Left lobe of liver (tissue), 2 donors: ENCODE results near the gene MT1H. TPM values are rescaled to one million over a fixed set of nuclear protein-coding genes. Genes with fewer than 3 reads are reported as not detected.
A peak's percentile ranks its signal among the peaks of the same experiment; 100 is the strongest.
"Not testable (repeated sequence)": the region's sequence is repeated elsewhere in the genome, so short reads cannot be mapped to it uniquely, and the experiment has no call there.

ENCODE experiments used
- ATAC-seq: fragments of 200-7000 bp; cut with Tn5 transposase; one replicate; pipeline ENCODE4 v1.9.1; 2020; ENCODE audit warnings: mild to moderate bottlenecking, moderate library complexity
- DNase-seq: peaks from one replicate; pipeline ENCODE4 v3.0.0-alpha.2; 2020; ENCODE audit warnings: low spot score
- total RNA-seq: library from RNA; stranded (reverse); gene quantifications from one replicate; pipeline ENCODE4 v1.2.1, GENCODE V29; 2021
- donor health status: DM: no; HTN: no; CAD: no; lungs with moderate emphysema.
- donor health status: DM: no; HTN: yes; CAD: no.

Gene MT1H
- total RNA-seq, 1 donor from 2014 or later, result 949 TPM

- DNase-seq, result no peak
- no peak for ATAC-seq
These were observed 7.0 kb upstream of the MT1H start for GRCh38 chr16:56662357-56663354.

GRCh38 chr16:56664506-56664905 is 5.1 kb upstream of the MT1H start:
- ATAC-seq (peak; percentile 2), DNase-seq (peak; percentile 71)

DNA sequence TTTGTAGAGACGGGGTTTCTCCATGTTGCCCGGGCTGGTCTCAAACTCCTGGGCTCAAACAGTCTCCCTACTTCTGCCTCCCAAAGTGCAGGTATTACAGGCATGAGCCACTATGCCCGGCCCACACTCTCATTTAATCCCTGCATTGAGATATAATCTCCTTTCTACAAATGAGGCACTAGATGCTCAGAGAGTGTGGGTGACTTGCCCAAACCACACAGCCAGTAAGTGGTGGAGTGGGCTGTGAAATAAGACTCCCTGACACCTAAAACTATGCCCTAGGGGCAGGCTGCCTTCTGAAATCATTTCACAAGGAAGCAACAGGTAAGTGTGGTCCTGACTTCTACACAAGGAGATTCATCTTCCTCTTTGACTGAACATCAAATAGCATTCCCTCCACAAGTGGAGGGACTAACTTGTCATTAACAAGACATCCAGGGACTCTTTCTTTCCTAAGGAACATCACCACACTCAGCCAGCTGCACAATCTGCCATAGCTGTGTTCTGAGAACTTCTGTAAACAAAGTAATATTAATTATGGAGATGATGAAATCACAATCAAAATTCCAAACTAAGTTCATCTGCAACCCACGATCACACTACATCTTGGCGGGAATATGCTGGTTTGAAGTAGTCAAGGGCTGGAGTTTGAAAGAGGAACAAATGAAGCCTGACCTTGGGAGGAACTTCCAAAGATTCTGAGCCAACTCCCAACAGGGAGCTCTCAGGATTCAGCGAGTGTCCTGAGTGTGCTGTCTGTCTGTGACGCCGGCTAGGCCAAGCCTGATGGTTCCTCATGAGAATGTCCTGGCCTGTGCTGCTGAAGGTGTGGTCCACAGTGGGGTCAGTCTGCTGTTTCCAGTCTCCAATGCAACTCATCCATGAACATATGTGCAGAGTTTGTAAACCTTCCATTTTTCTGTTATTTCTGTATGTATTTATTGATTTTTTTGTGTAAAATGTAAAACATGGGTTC is 4.0 kb upstream of the MT1H start:
- DNase-seq (peak; percentile 75), ATAC-seq (peak; percentile 21)

DNA sequence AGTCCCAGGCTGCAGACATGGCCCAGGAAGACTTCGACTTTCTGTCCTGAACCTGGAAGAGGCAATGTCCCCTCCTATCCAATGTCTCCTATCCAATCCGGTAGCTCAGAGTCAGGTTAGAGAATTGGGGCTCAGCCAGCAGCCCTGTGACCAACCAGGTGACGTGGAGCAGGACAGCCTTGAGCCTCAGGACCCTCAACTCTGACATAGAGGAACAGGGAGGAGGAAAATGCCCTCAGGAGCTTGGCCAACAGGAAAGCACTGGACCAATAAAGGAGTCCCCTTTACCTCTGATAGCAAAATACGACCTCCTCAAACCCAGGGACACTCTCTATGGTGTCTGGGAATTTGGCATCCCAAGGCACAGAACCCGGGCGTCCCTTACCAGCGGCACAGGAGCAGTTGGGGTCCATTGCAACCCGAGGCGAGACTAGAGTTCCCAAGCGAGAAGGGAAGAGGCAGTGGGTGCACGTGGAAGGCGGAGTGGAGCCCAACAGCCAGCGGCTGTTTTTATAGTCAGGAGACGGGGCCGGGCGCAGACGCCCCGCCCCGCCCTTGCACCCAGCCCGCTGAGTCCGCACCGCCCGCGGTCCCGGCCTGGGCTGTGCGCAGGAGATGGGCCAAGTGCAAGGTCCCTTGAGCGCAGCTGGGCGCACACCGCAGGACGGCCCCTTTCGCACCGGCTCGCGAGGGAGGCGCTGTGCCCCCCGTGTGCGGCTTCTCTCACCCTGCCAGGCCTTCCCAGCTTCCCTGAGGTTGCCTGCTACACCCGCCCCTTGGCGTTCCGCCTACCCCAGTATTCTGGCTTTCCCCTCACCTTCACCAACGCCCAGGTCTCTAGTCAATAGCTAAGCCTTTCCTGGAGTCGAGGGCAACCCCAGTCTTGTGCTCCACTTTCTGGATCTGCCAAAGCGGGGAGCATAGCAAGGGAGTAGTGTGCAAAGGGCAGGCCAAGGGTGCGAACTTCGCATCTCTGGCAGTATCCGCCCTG is 1.7 kb upstream of the MT1H start, which contains the start of gene MT1G:
TSS of gene MT1G (minus strand) at position 485 of the 991 bp plus-strand sequence. CDS start at position 413, 72 bp downstream.
- DNase-seq (peak; percentile 98), ATAC-seq (peak; percentile 63)

GRCh38 chr16:56669840-56670619 is 416 bp downstream of the MT1H start:
- ATAC-seq, result peak; percentile 0
- peak; percentile 72 for DNase-seq

GRCh38 chr16:56670620-56670934 is 963 bp downstream of the MT1H start:
- DNase-seq, result no peak
- no peak for ATAC-seq

- not testable (repeated sequence) for DNase-seq, ATAC-seq
These were observed 2.1 kb downstream of the MT1H start for GRCh38 chr16:56671691-56672090.

- not testable (repeated sequence) for DNase-seq, ATAC-seq
These were observed 2.6 kb downstream of the MT1H start for GRCh38 chr16:56672171-56672570.

DNA sequence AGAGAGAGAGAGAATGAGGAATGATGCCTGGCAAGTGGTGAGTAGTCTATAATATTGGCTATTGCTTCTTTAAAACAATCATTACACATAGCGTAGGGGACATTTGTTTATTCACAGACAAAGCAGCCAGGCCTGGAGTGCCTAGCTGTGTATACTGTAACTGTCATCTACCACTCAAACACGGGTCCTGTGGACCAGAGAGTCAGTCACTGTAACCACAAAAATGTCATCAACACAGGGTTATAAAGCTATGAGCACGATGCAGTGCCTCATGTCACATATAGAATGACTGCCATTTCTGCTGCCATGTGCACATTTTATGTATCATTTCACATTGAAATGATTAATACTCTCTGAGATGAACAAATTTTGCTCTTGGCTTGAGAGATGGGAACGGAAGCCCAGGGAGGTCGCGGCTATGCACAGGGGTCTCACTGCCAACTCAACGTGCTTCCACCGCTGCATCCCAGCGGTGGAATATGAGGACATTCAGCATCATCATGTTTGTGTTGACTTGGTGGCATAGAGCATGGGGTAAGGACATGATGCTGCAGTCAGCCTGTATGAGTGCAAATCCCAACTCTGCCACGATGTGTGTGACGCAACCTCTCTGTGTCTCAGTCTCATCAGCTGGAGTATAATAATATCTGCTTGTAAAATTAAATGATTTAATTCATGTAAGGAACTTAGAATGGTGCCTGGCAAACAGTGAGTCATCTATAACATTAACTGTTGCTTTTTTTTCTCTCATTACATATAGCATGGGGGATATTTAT is 3.3 kb downstream of the MT1H start:
- ATAC-seq (no peak), DNase-seq (no peak)

- ATAC-seq, result peak; percentile 43
- DNase-seq, result no peak
These were observed 4.3 kb downstream of the MT1H start for GRCh38 chr16:56673921-56674320.

DNA sequence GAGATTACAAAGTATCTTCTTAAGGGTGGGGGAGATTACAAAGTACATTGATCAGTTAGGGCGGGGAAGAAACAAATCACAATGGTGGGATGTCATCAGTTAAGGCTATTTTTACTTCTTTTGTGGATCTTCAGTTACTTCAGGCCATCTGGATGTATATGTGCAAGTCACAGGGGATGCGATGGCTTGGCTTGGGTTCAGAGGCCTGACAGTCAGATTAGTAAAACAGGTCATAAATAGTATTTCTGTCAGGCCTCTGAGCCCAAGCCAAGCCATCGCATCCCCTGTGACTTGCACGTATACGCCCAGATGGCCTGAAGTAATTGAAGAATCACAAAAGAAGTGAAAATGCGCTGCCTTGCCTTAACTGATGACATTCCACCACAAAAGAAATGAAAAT is 5.0 kb downstream of the MT1H start:
- not testable (repeated sequence) for DNase-seq, ATAC-seq

GRCh38 chr16:56675685-56676210 is 6.1 kb downstream of the MT1H start:
- DNase-seq (no peak), ATAC-seq (no peak)

DNA sequence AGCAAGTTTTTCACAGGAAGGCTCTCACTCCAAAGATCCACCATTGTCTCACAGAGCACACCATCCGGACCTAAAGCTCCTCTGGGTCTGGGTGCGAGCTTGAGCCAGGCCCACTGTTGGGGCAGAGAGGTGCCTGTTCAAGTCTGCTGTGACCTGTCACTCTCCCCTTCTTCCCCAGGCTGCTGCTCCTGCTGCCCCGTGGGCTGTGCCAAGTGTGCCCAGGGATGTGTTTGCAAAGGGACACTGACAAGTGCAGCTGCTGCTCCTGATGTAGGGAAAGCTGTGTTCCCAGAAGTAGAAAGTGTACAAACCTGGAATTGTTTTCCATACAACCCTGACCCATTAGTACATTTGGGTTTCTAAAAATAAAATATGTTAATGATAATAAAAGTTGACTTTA is 7.9 kb downstream of the MT1H start:
- no peak for DNase-seq
- ATAC-seq, result no peak

GRCh38 chr16:56679078-56679730 is 9.6 kb downstream of the MT1H start:
- DNase-seq, result no peak
- ATAC-seq, result no peak

GRCh38 chr16:56679818-56680217 is 10.2 kb downstream of the MT1H start:
- DNase-seq, result no peak
- ATAC-seq, result no peak

DNA sequence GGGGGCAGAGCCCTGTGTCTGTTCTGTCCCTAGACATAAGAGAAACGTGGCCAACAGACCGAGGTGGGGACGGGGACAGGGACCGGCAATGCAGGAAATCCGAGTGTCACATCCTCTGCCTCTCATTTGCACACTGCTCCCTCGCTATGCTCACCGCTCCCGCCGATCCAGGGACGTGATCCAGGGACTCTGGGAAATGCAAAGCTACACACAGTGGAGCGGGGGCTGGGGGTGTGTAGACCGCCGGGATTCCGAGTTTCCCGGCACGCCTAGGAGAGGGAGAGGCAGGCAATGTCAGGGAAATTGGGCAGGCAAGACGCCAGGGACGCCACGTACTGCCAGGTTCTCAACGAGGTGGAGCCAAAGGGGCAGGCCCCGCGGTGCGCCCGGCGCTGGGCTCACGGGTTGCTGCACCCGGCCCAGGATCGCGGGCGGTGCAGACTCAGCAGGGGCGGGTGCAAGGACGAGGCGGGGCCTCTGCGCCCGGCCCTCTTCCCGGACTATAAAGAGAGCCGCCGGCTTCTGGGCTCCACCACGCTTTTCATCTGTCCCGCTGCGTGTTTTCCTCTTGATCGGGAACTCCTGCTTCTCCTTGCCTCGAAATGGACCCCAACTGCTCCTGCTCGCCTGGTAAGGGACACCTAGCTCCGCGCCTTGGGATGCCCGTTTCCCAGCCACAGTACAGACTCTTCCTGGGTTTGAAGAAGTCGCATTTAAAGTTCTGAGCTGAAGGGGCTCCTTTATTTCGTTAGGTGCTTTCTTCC is 12.5 kb downstream of the MT1H start, which contains the start of gene MT1X:
TSS of gene MT1X (plus strand) at position 532 of the 764 bp plus-strand sequence. CDS start at position 603, 71 bp downstream.
- peak; percentile 64 for ATAC-seq
- DNase-seq, result peak; percentile 99
